ENCODE results near the gene LAP3.
"Not testable (repeated sequence)": the region's sequence is repeated elsewhere in the genome, so short reads cannot be mapped to it uniquely, and the experiment has no call there.

LAP3 gene

GRCh38 chr4:17576932-17577664 is at the start of gene LAP3:
Gene LAP3 (plus strand): TSS chr4:17577198. CDS start chr4:17577466, 268 bp downstream.
- no peaks in the 10 kb centered on the region for H3K27me3 ChIP-seq (ENCODE audit: insufficient read depth, low read length)
- peak within 1 kb of the TSS; percentile 35 for H2AFZ ChIP-seq (ENCODE audit: low read length, unreplicated experiment)
- H3K36me3 ChIP-seq (ENCODE audit: insufficient read depth, low read length), result peaks cover 19% of the 10 kb centered on the region
- peak within 1 kb of the TSS; percentile 91 for H3K27ac ChIP-seq (ENCODE audit: low read depth, low read length)
- H3K79me2 ChIP-seq (ENCODE audit: control insufficient read depth, insufficient read depth, low read length, unreplicated experiment), result peaks cover 45% of the 10 kb centered on the region
- H3K4me1 ChIP-seq (ENCODE audit: control insufficient read depth, insufficient read depth, low read length, unreplicated experiment), result peaks cover 37% of the 10 kb centered on the region
- H3K4me3 ChIP-seq (ENCODE audit: low read depth, low read length), result peak within 1 kb of the TSS; percentile 96

- no peaks in the 10 kb centered on the region for H3K4me1 ChIP-seq (ENCODE audit: control insufficient read depth, insufficient read depth, low read length, unreplicated experiment)
- H3K4me3 ChIP-seq (ENCODE audit: low read depth, low read length), result no peak overlapping the region
- no peaks in the 10 kb centered on the region for H3K79me2 ChIP-seq (ENCODE audit: control insufficient read depth, insufficient read depth, low read length, unreplicated experiment)
- H3K27me3 ChIP-seq (ENCODE audit: insufficient read depth, low read length), result peaks cover 54% of the 10 kb centered on the region
- no peaks in the 10 kb centered on the region for H3K36me3 ChIP-seq (ENCODE audit: insufficient read depth, low read length)
- H2AFZ ChIP-seq (ENCODE audit: low read length, unreplicated experiment), result no peak overlapping the region
- H3K27ac ChIP-seq (ENCODE audit: low read depth, low read length), result no peak overlapping the region
Measured at GRCh38 chr4:17528551-17529165, 48.3 kb upstream of the LAP3 start.

- no peak overlapping the region for H2AFZ ChIP-seq (ENCODE audit: low read length, unreplicated experiment)
Measured at GRCh38 chr4:17531538-17532285, 45.3 kb upstream of the LAP3 start.

GRCh38 chr4:17534705-17535104 is 42.3 kb upstream of the LAP3 start:
- no peaks in the 10 kb centered on the region for H3K36me3 ChIP-seq (ENCODE audit: insufficient read depth, low read length)
- H3K4me1 ChIP-seq (ENCODE audit: control insufficient read depth, insufficient read depth, low read length, unreplicated experiment), result no peaks in the 10 kb centered on the region
- no peak overlapping the region for H3K27ac ChIP-seq (ENCODE audit: low read depth, low read length)
- H2AFZ ChIP-seq (ENCODE audit: low read length, unreplicated experiment), result no peak overlapping the region
- no peak overlapping the region for H3K4me3 ChIP-seq (ENCODE audit: low read depth, low read length)
- H3K79me2 ChIP-seq (ENCODE audit: control insufficient read depth, insufficient read depth, low read length, unreplicated experiment), result no peaks in the 10 kb centered on the region
- peaks cover 8% of the 10 kb centered on the region for H3K27me3 ChIP-seq (ENCODE audit: insufficient read depth, low read length)

More at GRCh38 chr4:17531538-17532285, 45.3 kb upstream of the LAP3 start:
- peaks cover 29% of the 10 kb centered on the region for H3K27me3 ChIP-seq (ENCODE audit: insufficient read depth, low read length)
- H3K79me2 ChIP-seq (ENCODE audit: control insufficient read depth, insufficient read depth, low read length, unreplicated experiment), result no peaks in the 10 kb centered on the region
- H3K27ac ChIP-seq (ENCODE audit: low read depth, low read length), result no peak overlapping the region
- H3K4me3 ChIP-seq (ENCODE audit: low read depth, low read length), result no peak overlapping the region
- no peaks in the 10 kb centered on the region for H3K4me1 ChIP-seq (ENCODE audit: control insufficient read depth, insufficient read depth, low read length, unreplicated experiment)
- no peaks in the 10 kb centered on the region for H3K36me3 ChIP-seq (ENCODE audit: insufficient read depth, low read length)

- no peaks in the 10 kb centered on the region for H3K79me2 ChIP-seq (ENCODE audit: control insufficient read depth, insufficient read depth, low read length, unreplicated experiment)
- no peak overlapping the region for H2AFZ ChIP-seq (ENCODE audit: low read length, unreplicated experiment)
- H3K27me3 ChIP-seq (ENCODE audit: insufficient read depth, low read length), result peaks cover 8% of the 10 kb centered on the region; the same call in 1 of the 2 replicates
- no peaks in the 10 kb centered on the region for H3K4me1 ChIP-seq (ENCODE audit: control insufficient read depth, insufficient read depth, low read length, unreplicated experiment)
- H3K4me3 ChIP-seq (ENCODE audit: low read depth, low read length), result no peak overlapping the region
- H3K27ac ChIP-seq (ENCODE audit: low read depth, low read length), result no peak overlapping the region
- no peaks in the 10 kb centered on the region for H3K36me3 ChIP-seq (ENCODE audit: insufficient read depth, low read length)
Measured at GRCh38 chr4:17535242-17535641, 41.8 kb upstream of the LAP3 start.

- Histone ChIP-seq H2AFZ (ENCODE audit: low read length, unreplicated experiment) (no peak overlapping the region), H3K27me3 (ENCODE audit: insufficient read depth, low read length) (peaks cover 8% of the 10 kb centered on the region; the same call in 1 of the 2 replicates), H3K4me3 (ENCODE audit: low read depth, low read length) (no peak overlapping the region), H3K36me3 (ENCODE audit: insufficient read depth, low read length) (no peaks in the 10 kb centered on the region), H3K27ac (ENCODE audit: low read depth, low read length) (no peak overlapping the region), H3K4me1 (ENCODE audit: control insufficient read depth, insufficient read depth, low read length, unreplicated experiment) (no peaks in the 10 kb centered on the region), H3K79me2 (ENCODE audit: control insufficient read depth, insufficient read depth, low read length, unreplicated experiment) (no peaks in the 10 kb centered on the region)
Measured at GRCh38 chr4:17535906-17536305, 41.1 kb upstream of the LAP3 start.

- H2AFZ ChIP-seq (ENCODE audit: low read length, unreplicated experiment); H3K27ac ChIP-seq (ENCODE audit: low read depth, low read length); H3K27me3 ChIP-seq (ENCODE audit: insufficient read depth, low read length); H3K36me3 ChIP-seq (ENCODE audit: insufficient read depth, low read length); H3K4me1 ChIP-seq (ENCODE audit: control insufficient read depth, insufficient read depth, low read length, unreplicated experiment); H3K79me2 ChIP-seq (ENCODE audit: control insufficient read depth, insufficient read depth, low read length, unreplicated experiment); H3K4me3 ChIP-seq (ENCODE audit: low read depth, low read length): not testable (repeated sequence)
Measured at GRCh38 chr4:17537060-17537459, 39.9 kb upstream of the LAP3 start.

GRCh38 chr4:17544205-17544604 is 32.8 kb upstream of the LAP3 start:
- H3K27me3 ChIP-seq (ENCODE audit: insufficient read depth, low read length), result no peaks in the 10 kb centered on the region
- no peaks in the 10 kb centered on the region for H3K4me1 ChIP-seq (ENCODE audit: control insufficient read depth, insufficient read depth, low read length, unreplicated experiment)
- H3K79me2 ChIP-seq (ENCODE audit: control insufficient read depth, insufficient read depth, low read length, unreplicated experiment), result no peaks in the 10 kb centered on the region
- no peak overlapping the region for H2AFZ ChIP-seq (ENCODE audit: low read length, unreplicated experiment)
- H3K27ac ChIP-seq (ENCODE audit: low read depth, low read length), result no peak overlapping the region
- no peaks in the 10 kb centered on the region for H3K36me3 ChIP-seq (ENCODE audit: insufficient read depth, low read length)
- H3K4me3 ChIP-seq (ENCODE audit: low read depth, low read length), result no peak overlapping the region

GRCh38 chr4:17544831-17545234 is 32.2 kb upstream of the LAP3 start:
- no peaks in the 10 kb centered on the region for H3K27me3 ChIP-seq (ENCODE audit: insufficient read depth, low read length)
- H3K4me3 ChIP-seq (ENCODE audit: low read depth, low read length), result no peak overlapping the region
- H3K79me2 ChIP-seq (ENCODE audit: control insufficient read depth, insufficient read depth, low read length, unreplicated experiment), result no peaks in the 10 kb centered on the region
- H2AFZ ChIP-seq (ENCODE audit: low read length, unreplicated experiment), result no peak overlapping the region
- H3K27ac ChIP-seq (ENCODE audit: low read depth, low read length), result no peak overlapping the region
- H3K36me3 ChIP-seq (ENCODE audit: insufficient read depth, low read length), result no peaks in the 10 kb centered on the region
- no peaks in the 10 kb centered on the region for H3K4me1 ChIP-seq (ENCODE audit: control insufficient read depth, insufficient read depth, low read length, unreplicated experiment)

GRCh38 chr4:17545374-17546140 is 31.4 kb upstream of the LAP3 start:
- H3K36me3 ChIP-seq (ENCODE audit: insufficient read depth, low read length), result no peaks in the 10 kb centered on the region
- H2AFZ ChIP-seq (ENCODE audit: low read length, unreplicated experiment), result no peak overlapping the region
- no peaks in the 10 kb centered on the region for H3K79me2 ChIP-seq (ENCODE audit: control insufficient read depth, insufficient read depth, low read length, unreplicated experiment)
- no peaks in the 10 kb centered on the region for H3K27me3 ChIP-seq (ENCODE audit: insufficient read depth, low read length)
- H3K4me1 ChIP-seq (ENCODE audit: control insufficient read depth, insufficient read depth, low read length, unreplicated experiment), result no peaks in the 10 kb centered on the region
- no peak overlapping the region for H3K27ac ChIP-seq (ENCODE audit: low read depth, low read length)
- no peak overlapping the region for H3K4me3 ChIP-seq (ENCODE audit: low read depth, low read length)

Measured in ACC112 (cell line).